OCI-LY1 (cell line): ENCODE measurements around the gene TTF2.

Experiments
- H2AFZ ChIP-seq: fragments of 200-600 bp; sonication (generic), shearing (Covaris generic); 2 replicates; pipeline ENCODE4 v1.6.0; 2014; ENCODE audit warnings: antibody characterized with exemption, mild to moderate bottlenecking, low read length
- H3F3A ChIP-seq: fragments of 200-600 bp; sonication (generic), shearing (Covaris generic); 2 replicates; pipeline ENCODE4 v1.6.0; 2014; ENCODE audit warnings: mild to moderate bottlenecking, antibody characterized with exemption, low read length, moderate library complexity; ENCODE audit not compliant: insufficient read depth
- H3K27ac ChIP-seq: fragments of 200-600 bp; sonication (generic); 2 replicates; pipeline ENCODE4 v1.5.1; 2014; ENCODE audit warnings: low read length, mixed run types, mild to moderate bottlenecking, low read depth; ENCODE audit not compliant: poor library complexity, severe bottlenecking
- H3K27me3 ChIP-seq: fragments of 200-600 bp; sonication (generic); 2 replicates; pipeline ENCODE4 v1.6.0; 2014; ENCODE audit warnings: antibody characterized with exemption, mild to moderate bottlenecking, low read length, moderate library complexity; ENCODE audit not compliant: insufficient read depth
- H3K36me3 ChIP-seq: fragments of 200-600 bp; sonication (generic); 2 replicates; pipeline ENCODE4 v1.6.1; 2014; ENCODE audit warnings: mild to moderate bottlenecking, antibody characterized with exemption, low read length, moderate library complexity, mixed read lengths; ENCODE audit not compliant: insufficient read depth
- H3K4me1 ChIP-seq: fragments of 200-600 bp; sonication (generic); 2 replicates; pipeline ENCODE4 v1.5.1; 2014; ENCODE audit warnings: mild to moderate bottlenecking, low read length, moderate library complexity; ENCODE audit not compliant: insufficient read depth, severe bottlenecking
- H3K4me2 ChIP-seq: fragments of 200-600 bp; sonication (generic), shearing (Covaris generic); 2 replicates; pipeline ENCODE4 v1.6.1; 2014; ENCODE audit warnings: low read length
- H3K4me3 ChIP-seq: fragments of 200-600 bp; sonication (generic); 2 replicates; pipeline ENCODE4 v1.5.1; 2014; ENCODE audit warnings: low read length, low read depth, mild to moderate bottlenecking, mixed read lengths; ENCODE audit not compliant: poor library complexity, severe bottlenecking
- H3K79me2 ChIP-seq: fragments of 200-600 bp; shearing (Covaris generic); 2 replicates; pipeline ENCODE4 v1.6.1; 2016; ENCODE audit warnings: mixed run types, low read length, mixed read lengths; ENCODE audit not compliant: insufficient read depth
- H3K9ac ChIP-seq: fragments of 200-600 bp; sonication (generic), shearing (Covaris generic); 2 replicates; pipeline ENCODE4 v1.6.1; 2014; ENCODE audit warnings: mild to moderate bottlenecking, low read length, mixed read lengths
- H3K9me2 ChIP-seq: fragments of 200-600 bp; sonication (generic), shearing (Covaris generic); 2 replicates; pipeline ENCODE4 v1.6.1; 2014; ENCODE audit warnings: low read depth, mild to moderate bottlenecking, low read length, mixed read lengths
- H3K9me3 ChIP-seq: fragments of 200-600 bp; shearing (Covaris generic); 2 replicates; pipeline ENCODE4 v1.6.1; 2014; ENCODE audit warnings: low read length, mixed read lengths
- H4K20me1 ChIP-seq: fragments of 200-600 bp; sonication (generic), shearing (Covaris generic); 2 replicates; pipeline ENCODE4 v1.6.0; 2016; ENCODE audit warnings: mild to moderate bottlenecking, low read length; ENCODE audit not compliant: insufficient read depth
- CTCF ChIP-seq: fragments of 200-600 bp; sonication (generic), shearing (Covaris generic); IDR thresholded peaks from 2 replicates; pipeline ENCODE4 v1.5.1; 2017; ENCODE audit warnings: mild to moderate bottlenecking, antibody characterized with exemption, low read length, moderate library complexity, mixed read lengths
- EZH2 ChIP-seq: fragments of 200-600 bp; sonication (generic), shearing (Covaris generic); IDR thresholded peaks from 2 replicates; pipeline ENCODE4 v1.8.0; 2017; ENCODE audit warnings: borderline replicate concordance, mixed run types, mild to moderate bottlenecking, antibody characterized with exemption, low read length, moderate library complexity, mixed read lengths

The TTF2 gene

GRCh38 chr1:117143871-117144270 is 83.7 kb downstream of the TTF2 start:
- Histone ChIP-seq H3K4me2 (no peak overlapping the region), H2AFZ (no peak overlapping the region), H4K20me1 (no peaks in the 10 kb centered on the region), H3K9ac (no peak overlapping the region), H3K27ac (no peak overlapping the region), H3K9me3 (no peaks in the 10 kb centered on the region), H3K4me3 (no peak overlapping the region), H3K9me2 (no peaks in the 10 kb centered on the region), H3K36me3 (no peaks in the 10 kb centered on the region), H3F3A (no peaks in the 10 kb centered on the region), H3K27me3 (no peaks in the 10 kb centered on the region), H3K79me2 (no peaks in the 10 kb centered on the region), H3K4me1 (no peaks in the 10 kb centered on the region)
- TF ChIP-seq EZH2 (no peak), CTCF (no peak)

GRCh38 chr1:117146072-117146471 is 85.9 kb downstream of the TTF2 start:
- TF ChIP-seq CTCF (no peak), EZH2 (no peak)
- H2AFZ ChIP-seq, result no peak overlapping the region
- H3K79me2 ChIP-seq, result no peaks in the 10 kb centered on the region
- H3K4me3 ChIP-seq, result no peak overlapping the region
- H3K9me3 ChIP-seq, result no peaks in the 10 kb centered on the region
- H4K20me1 ChIP-seq, result no peaks in the 10 kb centered on the region
- no peak overlapping the region for H3K27ac ChIP-seq
- no peak overlapping the region for H3K9ac ChIP-seq
- no peaks in the 10 kb centered on the region for H3K36me3 ChIP-seq
- no peaks in the 10 kb centered on the region for H3F3A ChIP-seq
- no peak overlapping the region for H3K4me2 ChIP-seq
- H3K27me3 ChIP-seq, result no peaks in the 10 kb centered on the region
- no peaks in the 10 kb centered on the region for H3K9me2 ChIP-seq
- H3K4me1 ChIP-seq, result no peaks in the 10 kb centered on the region

- Histone ChIP-seq H3K79me2 (no peaks in the 10 kb centered on the region), H3K36me3 (no peaks in the 10 kb centered on the region), H3K4me1 (no peaks in the 10 kb centered on the region), H3K27ac (no peak overlapping the region), H3K4me3 (no peak overlapping the region), H4K20me1 (no peaks in the 10 kb centered on the region), H3F3A (no peaks in the 10 kb centered on the region), H3K27me3 (no peaks in the 10 kb centered on the region), H2AFZ (no peak overlapping the region), H3K9me3 (no peaks in the 10 kb centered on the region), H3K9ac (no peak overlapping the region), H3K4me2 (no peak overlapping the region), H3K9me2 (no peaks in the 10 kb centered on the region)
- TF ChIP-seq EZH2 (no peak), CTCF (no peak)
Measured at GRCh38 chr1:117146575-117147340, 86.6 kb downstream of the TTF2 start.
